NB4 (cell line): Measurements from ENCODE around the gene LDAH.

Experiments used
- MYC ChIP-seq: IDR thresholded peaks from 2 replicates; pipeline ENCODE4 v1.6.1; 2011; ENCODE audit warnings: low read depth, low read length
- POLR2A ChIP-seq: IDR thresholded peaks from 2 replicates; pipeline ENCODE4 v1.6.1; 2011; ENCODE audit warnings: mild to moderate bottlenecking; ENCODE audit not compliant: insufficient read length; ENCODE audit errors: extremely low read depth

DNA sequence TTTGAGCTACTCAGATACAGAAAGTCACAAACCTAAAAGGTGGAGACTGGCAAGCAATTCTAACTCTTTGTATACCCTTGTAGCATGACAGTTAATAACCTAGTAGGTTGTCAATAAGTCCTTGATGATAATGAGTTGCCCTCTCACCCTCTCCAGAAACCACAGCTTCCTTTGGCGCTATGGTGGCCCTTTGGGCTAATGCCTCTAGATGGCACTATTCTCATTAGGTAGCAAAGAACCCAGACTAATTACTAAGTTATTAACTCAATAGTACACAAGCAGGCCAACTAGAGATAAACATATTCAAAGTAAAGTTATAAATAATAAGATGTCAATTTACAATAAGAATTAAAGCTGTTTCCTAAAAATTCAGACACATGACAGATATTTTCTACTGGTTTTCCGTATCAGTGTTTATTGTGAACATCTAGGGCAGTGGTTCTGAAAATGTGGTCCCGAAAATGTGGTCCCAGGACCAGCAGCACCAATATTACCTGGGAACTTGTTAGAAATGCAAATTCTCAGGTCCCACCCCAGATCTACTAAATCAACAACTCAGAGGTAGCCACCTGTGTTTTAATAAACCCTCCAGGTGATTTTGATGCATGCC lies 41.1 kb downstream of the LDAH start:
- no peak for TF ChIP-seq POLR2A
- TF ChIP-seq MYC = no peak
